Caki2 (cell line): ENCODE data around the gene DNAAF5. TPM values are rescaled to one million over a fixed set of nuclear protein-coding genes. Genes with fewer than 3 reads are reported as not detected.

Source experiments
- DNase-seq: peaks from one replicate; pipeline ENCODE4 v3.0.0-alpha.2; 2015; ENCODE audit warnings: low read depth
- in situ Hi-C: cut with HindIII; loops from 2 replicates; pipeline ENCODE4 v1.10.0; 2016; ENCODE audit warnings: low sequenced_read_pairs, low pct_unique_long_range_greater_than_20kb, mixed read lengths
- total RNA-seq: library from RNA; depleted of rRNA; stranded (reverse); fragments of >200 nt; shearing (Covaris generic); gene quantifications from 2 replicates; pipeline ENCODE4 v1.2.3, GENCODE V29; 2014; ENCODE audit warnings: low replicate concordance; rRNA removed

The DNAAF5 gene
- total RNA-seq, 1 experiment from 2014 or later: 77.4 TPM

DNA sequence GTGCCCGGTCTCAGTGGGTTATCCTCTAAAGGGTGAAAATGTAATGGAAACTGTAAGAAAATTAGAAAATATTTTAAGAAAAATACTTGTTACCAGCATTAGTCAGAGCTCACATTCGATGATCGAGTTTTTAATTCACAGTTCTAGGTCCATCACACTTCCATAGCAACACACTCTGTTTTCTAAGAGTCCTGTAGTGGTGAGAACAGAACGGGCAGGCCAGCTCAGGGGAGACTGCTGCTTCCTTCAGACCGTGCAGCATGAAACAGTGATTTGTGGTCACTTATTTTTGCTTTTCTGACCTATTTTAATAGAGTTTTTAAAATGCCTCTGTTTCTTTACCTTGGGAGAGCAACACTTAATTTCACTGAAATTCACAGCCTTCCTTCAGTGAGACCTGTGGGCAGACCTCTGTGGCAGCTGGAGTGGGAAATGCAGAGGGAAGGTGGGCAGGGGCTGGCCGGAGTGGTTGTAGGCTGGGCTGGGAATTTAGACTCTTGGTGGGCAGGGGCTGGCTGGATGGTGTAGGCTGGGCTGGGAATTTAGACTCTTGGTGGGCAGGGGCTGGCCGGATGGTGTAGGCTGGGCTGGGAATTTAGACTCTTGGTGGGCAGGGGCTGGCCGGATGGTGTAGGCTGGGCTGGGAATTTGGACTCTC is 107.2 kb downstream of the DNAAF5 start:
- DNase-seq: no peak
- in situ Hi-C loops: no loop called here

DNA sequence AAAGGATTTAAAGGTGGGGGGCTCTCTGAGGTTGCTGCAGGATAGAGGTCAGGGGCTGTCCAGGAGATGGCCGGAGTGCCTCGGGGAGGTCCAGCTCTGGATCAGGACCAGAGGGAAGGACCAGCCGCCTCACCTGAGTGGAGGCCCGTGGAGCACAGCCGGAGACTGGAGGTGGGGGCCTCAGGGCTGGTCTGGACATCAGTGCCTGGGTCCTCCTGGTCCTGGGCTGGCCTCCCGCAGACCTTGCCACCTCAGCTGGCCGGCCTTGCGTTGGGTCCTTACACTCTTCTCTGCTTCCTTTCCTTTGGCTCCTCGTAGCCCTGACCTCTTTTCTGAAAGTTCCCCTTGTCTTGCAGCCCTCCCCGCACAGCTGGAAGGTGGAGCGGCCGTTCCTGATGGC is 107.8 kb downstream of the DNAAF5 start:
- in situ Hi-C loops: no loop called here
- no peak for DNase-seq

DNA sequence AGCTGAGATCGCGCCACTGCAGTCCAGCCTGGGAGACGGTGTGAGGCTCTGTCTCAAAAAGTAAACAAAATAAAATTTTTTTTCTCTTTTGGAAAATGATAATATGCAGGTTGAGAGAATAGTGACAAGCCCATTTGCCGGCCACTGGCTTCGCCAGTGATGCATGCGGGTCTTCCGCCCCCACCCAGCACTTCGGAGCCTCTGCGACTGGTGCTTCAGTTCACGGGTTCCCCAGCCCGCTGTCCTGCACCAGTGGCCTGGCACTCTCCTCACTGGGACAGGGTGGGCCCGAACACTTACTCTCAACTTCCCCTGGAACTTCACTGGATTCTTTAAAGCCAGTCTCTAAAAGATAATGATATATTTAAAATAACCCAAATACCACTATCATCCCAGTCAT is 108.5 kb downstream of the DNAAF5 start:
- in situ Hi-C loops: no loop called here
- DNase-seq: no peak

DNA sequence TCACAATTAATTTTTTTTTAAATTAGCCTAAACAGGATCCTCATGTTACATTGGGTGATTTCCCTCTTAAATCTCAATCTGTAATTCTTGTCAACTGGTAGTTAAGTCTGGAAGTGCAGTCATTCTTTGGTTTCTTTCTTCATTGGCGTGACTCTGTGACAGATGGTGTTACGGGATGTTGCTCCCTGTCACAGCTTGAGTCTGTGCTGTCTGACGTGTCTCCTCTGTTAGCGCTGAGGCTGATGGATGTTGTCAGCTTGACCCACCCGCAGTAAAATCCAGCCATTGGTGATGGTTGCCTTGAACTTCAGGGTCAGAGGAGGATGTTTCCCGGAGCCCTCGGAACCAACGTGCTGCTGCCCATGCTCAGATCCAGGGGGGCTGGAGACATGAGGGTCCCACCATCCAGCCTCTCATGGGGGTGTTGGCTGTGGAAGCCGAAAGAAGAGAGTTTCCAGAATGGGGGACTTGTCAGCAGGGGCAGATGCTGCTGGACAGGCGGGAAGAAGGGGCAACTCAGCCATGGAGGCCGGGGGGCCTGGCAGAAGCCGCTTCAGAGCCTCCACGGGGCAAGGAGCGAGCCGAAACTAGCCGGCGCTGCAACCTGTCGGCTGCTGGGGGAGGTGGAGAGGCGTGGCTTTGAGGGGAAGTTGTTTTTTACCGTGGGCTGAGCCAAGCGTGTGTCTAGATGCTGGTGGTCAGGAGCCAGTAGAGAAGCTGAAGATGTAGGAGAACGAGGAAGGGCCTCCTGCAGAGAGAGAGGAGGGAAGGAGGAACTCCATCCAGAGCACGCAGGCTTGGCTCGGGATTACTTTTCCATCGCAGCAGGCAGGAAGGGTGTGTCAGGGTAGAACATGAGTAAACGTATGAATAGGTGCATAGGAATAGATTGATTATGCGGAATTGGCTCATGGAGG is 109.2 kb downstream of the DNAAF5 start:
- in situ Hi-C loops: no loop called here
- DNase-seq: no peak

Other genes with a start within 250 kb of the DNAAF5 start
- gene PDGFA, start 206.9 kb upstream of the DNAAF5 start, total RNA-seq: 24.6 and 25.8 TPM in 2 replicates
- 35.3 and 68.0 TPM in 2 replicates for gene PRKAR1B, start 582 bp downstream of the DNAAF5 start, total RNA-seq
- 111 and 198 TPM in 2 replicates for gene SUN1, start 105.8 kb downstream of the DNAAF5 start, total RNA-seq
- 106 and 117 TPM in 2 replicates for gene GET4, start 149.9 kb downstream of the DNAAF5 start, total RNA-seq
- gene ADAP1, start 228.0 kb downstream of the DNAAF5 start, total RNA-seq: 8.3 TPM in 1 of 2 replicates, not detected in the other
- gene COX19, start 248.8 kb downstream of the DNAAF5 start, total RNA-seq: 7.6 and 10.1 TPM in 2 replicates